Keratinocyte (primary cell): Measurements from ENCODE around the gene PNMA1. TPM values are rescaled to one million over a fixed set of nuclear protein-coding genes. Genes with fewer than 3 reads are reported as not detected.

Experiments used
- DNase-seq: peaks from one replicate; pipeline ENCODE4 v3.0.0-alpha.2; 2011; ENCODE audit warnings: low read depth, missing footprints, low spot score
- FAIRE-seq: peaks from 2 replicates; lab custom pipeline; 2011; peaks lifted over from hg19 to GRCh38; lab: Jason Lieb, UNC
- H2AFZ ChIP-seq: 2 replicates; pipeline ENCODE4 v1.6.0; 2012; ENCODE audit warnings: low read length, control low read depth, inconsistent platforms; ENCODE audit not compliant: control insufficient read depth
- H3K27ac ChIP-seq: 2 replicates; pipeline ENCODE4 v1.5.1; 2011; ENCODE audit warnings: low read length; ENCODE audit not compliant: control insufficient read depth, insufficient read depth
- H3K27me3 ChIP-seq: 3 replicates; pipeline ENCODE4 v1.6.0; 2011; ENCODE audit warnings: low read length; ENCODE audit not compliant: control insufficient read depth, insufficient read depth; ENCODE audit errors: extremely low read depth
- H3K36me3 ChIP-seq, 2 experiments: 2 replicates in 1 of 2; 3 replicates in 1 of 2; pipeline ENCODE4 v1.5.1; 2011; ENCODE audit warnings: low read length in 2 of 2, mild to moderate bottlenecking in 1 of 2; ENCODE audit not compliant: control insufficient read depth in 2 of 2, insufficient read depth in 2 of 2; ENCODE audit errors: extremely low read depth in 1 of 2
- H3K4me1 ChIP-seq: 3 replicates; pipeline ENCODE4 v1.5.1; 2011; ENCODE audit warnings: low read length; ENCODE audit not compliant: control insufficient read depth, insufficient read depth; ENCODE audit errors: extremely low read depth
- H3K4me2 ChIP-seq: 3 replicates; pipeline ENCODE4 v1.6.0; 2011; ENCODE audit warnings: low read depth, low read length; ENCODE audit not compliant: control insufficient read depth, insufficient read depth; ENCODE audit errors: extremely low read depth
- H3K4me3 ChIP-seq, 3 experiments: fragments of 200-600 bp in 1 of 3; sonication (generic) in 1 of 3; 2 replicates in 2 of 3; 3 replicates in 1 of 3; pipeline ENCODE4 v1.5.1; 2011 to 2016; ENCODE audit warnings: low read length in 3 of 3, mild to moderate bottlenecking in 3 of 3, control low read depth in 2 of 3, inconsistent platforms in 1 of 3, low read depth in 1 of 3, mixed read lengths in 1 of 3, mixed run types in 1 of 3, moderate library complexity in 1 of 3; ENCODE audit not compliant: control insufficient read depth in 2 of 3, insufficient read depth in 2 of 3; ENCODE audit errors: extremely low read depth in 1 of 3
- H3K79me2 ChIP-seq: 2 replicates; pipeline ENCODE4 v1.6.0; 2012; ENCODE audit warnings: low read length; ENCODE audit not compliant: control insufficient read depth, insufficient read depth
- H3K9ac ChIP-seq: 3 replicates; pipeline ENCODE4 v1.6.0; 2011; ENCODE audit warnings: low read length; ENCODE audit not compliant: control insufficient read depth, insufficient read depth; ENCODE audit errors: extremely low read depth
- H3K9me1 ChIP-seq: 3 replicates; pipeline ENCODE4 v1.6.0; 2011; ENCODE audit warnings: low read length; ENCODE audit not compliant: control insufficient read depth, insufficient read depth; ENCODE audit errors: extremely low read depth
- H3K9me3 ChIP-seq: 2 replicates; pipeline ENCODE4 v1.5.1; 2012; ENCODE audit warnings: low read depth, low read length; ENCODE audit not compliant: control insufficient read depth
- H4K20me1 ChIP-seq: 3 replicates; pipeline ENCODE4 v1.6.0; 2011; ENCODE audit warnings: low read length; ENCODE audit not compliant: control insufficient read depth, insufficient read depth; ENCODE audit errors: extremely low read depth
- EZH2 ChIP-seq: IDR thresholded peaks from one replicate; pipeline ENCODE4 v1.6.1; 2012; ENCODE audit warnings: inconsistent platforms, mild to moderate bottlenecking, low read length, moderate library complexity
- dilution Hi-C: fragments of 300-500 bp; cut with MboI; formaldehyde crosslinking; loops from one replicate; pipeline ENCODE4 v1.7.0; 2020; ENCODE audit warnings: low sequenced_read_pairs; ENCODE audit not compliant: extremely low pct_ligation_motif_present
- polyA plus RNA-seq, 5 experiments: library from polyadenylated mRNA; depleted of rRNA in 3 of 5; stranded (reverse) in 3 of 5; stranded (forward) in 1 of 5; unstranded in 1 of 5; fragments of >200 nt; gene quantifications; 1 replicate in 1 of 5; 2 replicates in 3 of 5; 3 replicates in 1 of 5; pipeline versions ENCODE4 v1.2.1 to v1.2.3, GENCODE V29; 2011 to 2012; ENCODE audit warnings: missing spikeins in 2 of 5, low read depth in 1 of 5, low replicate concordance in 1 of 5
- TF ChIP-seq, protein P1 (sequence below), 3 experiments: IDR thresholded peaks in 1 of 3; conservative IDR thresholded peaks in 1 of 3; optimal IDR thresholded peaks in 1 of 3; 2 replicates in 2 of 3; 3 replicates in 1 of 3; pipeline versions ENCODE3 to v1.5.1; 2011; ENCODE audit warnings: low read length in 3 of 3, mild to moderate bottlenecking in 3 of 3, moderate library complexity in 2 of 3, control low read depth in 1 of 3, inconsistent platforms in 1 of 3; ENCODE audit not compliant: insufficient read depth in 2 of 3; ENCODE audit errors: extremely low read depth in 1 of 3

The PNMA1 gene
- polyA plus RNA-seq, 1 donor (not counting 4 experiments of a cell fraction or from before 2014, with no cell fraction given) = 8.2 TPM

DNA sequence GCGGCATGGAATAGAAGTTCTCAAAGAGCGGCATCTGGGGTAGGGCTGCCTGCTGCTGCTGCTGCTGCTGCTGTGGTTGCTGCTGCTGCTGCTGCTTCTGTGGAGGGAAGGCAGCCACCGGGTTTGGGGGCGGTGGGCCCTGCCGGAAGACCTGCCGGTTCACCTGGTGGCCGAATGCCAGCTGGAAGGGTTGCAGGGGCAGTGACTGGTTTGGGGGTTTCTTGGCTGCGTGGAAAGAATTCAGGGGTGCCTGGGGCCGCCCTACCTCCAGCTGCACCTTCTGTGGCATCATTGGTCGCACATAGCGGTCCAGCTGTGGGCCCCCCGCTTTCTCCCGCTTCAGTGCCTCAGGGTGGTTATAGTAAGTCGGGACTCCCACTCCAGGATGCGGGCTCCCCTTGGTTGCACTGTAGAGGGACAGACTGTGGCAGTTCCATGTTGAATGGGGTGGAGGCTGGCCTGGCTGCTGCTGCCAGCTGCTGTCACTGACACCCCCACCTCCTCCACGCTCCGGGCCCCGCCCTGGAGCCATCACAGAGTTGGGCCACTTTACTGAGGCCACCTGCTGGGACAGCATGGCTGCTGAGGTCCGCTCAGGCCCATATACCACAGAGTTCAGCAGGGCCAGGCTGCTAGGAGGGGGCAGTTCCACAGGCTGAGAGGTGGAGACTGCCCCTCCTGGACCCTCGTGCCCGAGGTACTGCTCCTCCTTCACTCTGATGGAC, 25.2 kb upstream of the PNMA1 start:
- no peaks in the 10 kb centered on the region for H3K27me3 ChIP-seq
- no peaks in the 10 kb centered on the region for H3K9me3 ChIP-seq
- no peak for TF ChIP-seq EZH2
- TF ChIP-seq, protein P1, sequence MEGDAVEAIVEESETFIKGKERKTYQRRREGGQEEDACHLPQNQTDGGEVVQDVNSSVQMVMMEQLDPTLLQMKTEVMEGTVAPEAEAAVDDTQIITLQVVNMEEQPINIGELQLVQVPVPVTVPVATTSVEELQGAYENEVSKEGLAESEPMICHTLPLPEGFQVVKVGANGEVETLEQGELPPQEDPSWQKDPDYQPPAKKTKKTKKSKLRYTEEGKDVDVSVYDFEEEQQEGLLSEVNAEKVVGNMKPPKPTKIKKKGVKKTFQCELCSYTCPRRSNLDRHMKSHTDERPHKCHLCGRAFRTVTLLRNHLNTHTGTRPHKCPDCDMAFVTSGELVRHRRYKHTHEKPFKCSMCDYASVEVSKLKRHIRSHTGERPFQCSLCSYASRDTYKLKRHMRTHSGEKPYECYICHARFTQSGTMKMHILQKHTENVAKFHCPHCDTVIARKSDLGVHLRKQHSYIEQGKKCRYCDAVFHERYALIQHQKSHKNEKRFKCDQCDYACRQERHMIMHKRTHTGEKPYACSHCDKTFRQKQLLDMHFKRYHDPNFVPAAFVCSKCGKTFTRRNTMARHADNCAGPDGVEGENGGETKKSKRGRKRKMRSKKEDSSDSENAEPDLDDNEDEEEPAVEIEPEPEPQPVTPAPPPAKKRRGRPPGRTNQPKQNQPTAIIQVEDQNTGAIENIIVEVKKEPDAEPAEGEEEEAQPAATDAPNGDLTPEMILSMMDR (optimal IDR thresholded peaks at IDR 0.05 in 1 of 3, IDR thresholded peaks at IDR 0.05 in 1 of 3, conservative IDR thresholded peaks at IDR 0.05 in 1 of 3; ENCODE audit: extremely low read depth in 1 of 3, insufficient read depth in 2 of 3, low read length in 3 of 3) = no peak
- H3K9ac ChIP-seq = peak overlapping the region; percentile 22
- H3K4me3 ChIP-seq = no peak overlapping the region
- peaks cover 47% of the 10 kb centered on the region for H3K4me1 ChIP-seq
- H3K36me3 ChIP-seq = peaks cover 24 to 44% of the 10 kb centered on the region in 2 experiments
- no peak overlapping the region for H3K27ac ChIP-seq
- no peak for FAIRE-seq
- H2AFZ ChIP-seq = no peak overlapping the region
- H3K4me2 ChIP-seq = no peak overlapping the region
- DNase-seq = no peak
- H3K79me2 ChIP-seq = peaks cover 80% of the 10 kb centered on the region
- H3K9me1 ChIP-seq = peaks cover 10% of the 10 kb centered on the region
- dilution Hi-C loops = no loop called here
- H4K20me1 ChIP-seq = peaks cover 22% of the 10 kb centered on the region

DNA sequence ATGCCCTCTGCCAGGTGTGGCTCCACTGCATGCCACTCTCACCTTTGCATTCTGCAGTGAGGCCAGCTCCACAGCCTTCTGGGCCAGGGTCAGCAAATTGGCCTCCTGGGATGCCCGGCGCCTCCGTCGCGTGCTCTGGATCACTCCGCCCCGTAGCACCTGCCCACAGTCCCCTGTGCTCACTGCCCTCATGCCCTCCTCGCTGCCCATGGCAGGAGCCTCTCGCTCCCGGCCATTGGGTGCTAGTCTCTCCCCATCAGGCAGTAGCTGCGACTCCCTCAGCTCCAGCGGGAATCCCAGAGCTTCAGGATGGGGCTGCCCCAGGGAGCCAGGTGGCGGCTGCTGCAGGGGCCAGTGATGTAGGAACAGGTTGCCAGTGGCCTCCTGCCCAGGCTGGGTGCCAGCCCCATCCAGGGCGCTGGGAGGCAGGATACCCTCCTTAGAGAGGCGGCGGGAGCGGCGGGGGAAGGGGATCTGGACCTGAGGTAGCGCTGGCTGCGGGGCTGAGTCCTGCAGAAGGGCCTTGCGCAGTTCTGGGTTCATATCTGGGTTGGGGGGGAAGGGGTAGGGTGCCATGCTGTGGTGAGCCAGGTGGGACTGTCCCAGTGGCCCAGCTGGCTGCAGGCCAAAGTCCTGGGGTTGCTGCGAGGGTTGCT, 24.5 kb upstream of the PNMA1 start:
- dilution Hi-C loops = no loop called here
- no peaks in the 10 kb centered on the region for H3K27me3 ChIP-seq
- H4K20me1 ChIP-seq = peaks cover 19% of the 10 kb centered on the region
- peaks cover 76% of the 10 kb centered on the region for H3K79me2 ChIP-seq
- H3K9ac ChIP-seq = no peak overlapping the region
- TF ChIP-seq, protein P1 (optimal IDR thresholded peaks at IDR 0.05 in 1 of 3, IDR thresholded peaks at IDR 0.05 in 1 of 3, conservative IDR thresholded peaks at IDR 0.05 in 1 of 3; ENCODE audit: extremely low read depth in 1 of 3, insufficient read depth in 2 of 3, low read length in 3 of 3) = no peak
- no peak for TF ChIP-seq EZH2
- H3K4me3 ChIP-seq = no peak overlapping the region
- H3K4me2 ChIP-seq = no peak overlapping the region
- H2AFZ ChIP-seq = no peak overlapping the region
- peaks cover 25 to 44% of the 10 kb centered on the region in 2 experiments for H3K36me3 ChIP-seq
- DNase-seq (no peak), FAIRE-seq (no peak)
- no peaks in the 10 kb centered on the region for H3K9me3 ChIP-seq
- H3K9me1 ChIP-seq = peaks cover 3% of the 10 kb centered on the region
- H3K27ac ChIP-seq = no peak overlapping the region
- H3K4me1 ChIP-seq = peaks cover 40% of the 10 kb centered on the region
